Glutamatergic neuron (in vitro differentiated cells): Measurements from ENCODE around the gene TXNDC5. TPM values are rescaled to one million over a fixed set of nuclear protein-coding genes. Genes with fewer than 3 reads are reported as not detected.

ENCODE experiments used
- DNase-seq: peaks from one replicate; pipeline ENCODE4 v3.0.0; 2022
- H3K27ac Mint-ChIP-seq: one replicate; pipeline ENCODE4 v1.8.0; 2020; ENCODE audit warnings: mild to moderate bottlenecking, mixed read lengths, inconsistent platforms; ENCODE audit not compliant: unreplicated experiment
- H3K27me3 Mint-ChIP-seq: one replicate; pipeline ENCODE4 v1.8.0; 2020; ENCODE audit warnings: mild to moderate bottlenecking, moderate library complexity, mixed read lengths, inconsistent platforms; ENCODE audit not compliant: unreplicated experiment
- H3K36me3 Mint-ChIP-seq: one replicate; pipeline ENCODE4 v1.8.0; 2020; ENCODE audit warnings: mild to moderate bottlenecking, mixed read lengths, inconsistent platforms; ENCODE audit not compliant: unreplicated experiment
- H3K4me1 Mint-ChIP-seq: one replicate; pipeline ENCODE4 v1.8.0; 2020; ENCODE audit warnings: mild to moderate bottlenecking, low read depth, mixed read lengths, inconsistent platforms; ENCODE audit not compliant: unreplicated experiment
- H3K4me3 Mint-ChIP-seq: one replicate; pipeline ENCODE4 v1.8.0; 2020; ENCODE audit warnings: mild to moderate bottlenecking, mixed read lengths, inconsistent platforms; ENCODE audit not compliant: unreplicated experiment
- H3K9me3 Mint-ChIP-seq: one replicate; pipeline ENCODE4 v1.8.0; 2020; ENCODE audit warnings: mild to moderate bottlenecking, moderate library complexity, mixed read lengths, inconsistent platforms; ENCODE audit not compliant: unreplicated experiment
- total RNA-seq: library from RNA; stranded (reverse); fragmentation: NEBNext Ultra II Directional; extraction: Animal tissue kit (Norgen Biotek cat#: 25700); gene quantifications from one replicate; pipeline ENCODE4 v1.2.1, GENCODE V29; 2021; ENCODE audit not compliant: unreplicated experiment
- TF ChIP-seq, protein P1 (sequence below): fragments of 200-600 bp; sonication (generic); IDR thresholded peaks from one replicate; pipeline ENCODE4 v1.5.0; 2021; ENCODE audit not compliant: partially characterized antibody, unreplicated experiment

TXNDC5 gene
- total RNA-seq, 1 donor from 2014 or later = 25.3 TPM

- H3K4me3 Mint-ChIP-seq = no peak overlapping the region
- H3K27ac Mint-ChIP-seq = no peak overlapping the region
- no peak for DNase-seq
Observed at GRCh38 chr6:7954477-7955200, 44.1 kb upstream of the TXNDC5 start.

GRCh38 chr6:7953753-7954152 lies 43.2 kb upstream of the TXNDC5 start:
- Mint-ChIP-seq H3K36me3 (no peaks in the 10 kb centered on the region), H3K4me3 (no peak overlapping the region), H3K27ac (no peak overlapping the region), H3K4me1 (no peaks in the 10 kb centered on the region), H3K9me3 (peaks cover 2% of the 10 kb centered on the region), H3K27me3 (no peaks in the 10 kb centered on the region)
- TF ChIP-seq, protein P1, sequence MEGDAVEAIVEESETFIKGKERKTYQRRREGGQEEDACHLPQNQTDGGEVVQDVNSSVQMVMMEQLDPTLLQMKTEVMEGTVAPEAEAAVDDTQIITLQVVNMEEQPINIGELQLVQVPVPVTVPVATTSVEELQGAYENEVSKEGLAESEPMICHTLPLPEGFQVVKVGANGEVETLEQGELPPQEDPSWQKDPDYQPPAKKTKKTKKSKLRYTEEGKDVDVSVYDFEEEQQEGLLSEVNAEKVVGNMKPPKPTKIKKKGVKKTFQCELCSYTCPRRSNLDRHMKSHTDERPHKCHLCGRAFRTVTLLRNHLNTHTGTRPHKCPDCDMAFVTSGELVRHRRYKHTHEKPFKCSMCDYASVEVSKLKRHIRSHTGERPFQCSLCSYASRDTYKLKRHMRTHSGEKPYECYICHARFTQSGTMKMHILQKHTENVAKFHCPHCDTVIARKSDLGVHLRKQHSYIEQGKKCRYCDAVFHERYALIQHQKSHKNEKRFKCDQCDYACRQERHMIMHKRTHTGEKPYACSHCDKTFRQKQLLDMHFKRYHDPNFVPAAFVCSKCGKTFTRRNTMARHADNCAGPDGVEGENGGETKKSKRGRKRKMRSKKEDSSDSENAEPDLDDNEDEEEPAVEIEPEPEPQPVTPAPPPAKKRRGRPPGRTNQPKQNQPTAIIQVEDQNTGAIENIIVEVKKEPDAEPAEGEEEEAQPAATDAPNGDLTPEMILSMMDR = no peak
- no peak for DNase-seq

More at GRCh38 chr6:7954477-7955200, 44.1 kb upstream of the TXNDC5 start:
- no peaks in the 10 kb centered on the region for H3K36me3 Mint-ChIP-seq
- no peaks in the 10 kb centered on the region for H3K4me1 Mint-ChIP-seq
- H3K27me3 Mint-ChIP-seq = no peaks in the 10 kb centered on the region
- TF ChIP-seq, protein P1 = no peak
- no peaks in the 10 kb centered on the region for H3K9me3 Mint-ChIP-seq

GRCh38 chr6:7939864-7940228 lies 29.3 kb upstream of the TXNDC5 start:
- H3K27me3 Mint-ChIP-seq = no peaks in the 10 kb centered on the region
- TF ChIP-seq, protein P1 = no peak
- DNase-seq = no peak
- no peaks in the 10 kb centered on the region for H3K36me3 Mint-ChIP-seq
- H3K4me3 Mint-ChIP-seq = no peak overlapping the region
- H3K4me1 Mint-ChIP-seq = no peaks in the 10 kb centered on the region
- H3K27ac Mint-ChIP-seq = no peak overlapping the region
- H3K9me3 Mint-ChIP-seq = no peaks in the 10 kb centered on the region

DNA sequence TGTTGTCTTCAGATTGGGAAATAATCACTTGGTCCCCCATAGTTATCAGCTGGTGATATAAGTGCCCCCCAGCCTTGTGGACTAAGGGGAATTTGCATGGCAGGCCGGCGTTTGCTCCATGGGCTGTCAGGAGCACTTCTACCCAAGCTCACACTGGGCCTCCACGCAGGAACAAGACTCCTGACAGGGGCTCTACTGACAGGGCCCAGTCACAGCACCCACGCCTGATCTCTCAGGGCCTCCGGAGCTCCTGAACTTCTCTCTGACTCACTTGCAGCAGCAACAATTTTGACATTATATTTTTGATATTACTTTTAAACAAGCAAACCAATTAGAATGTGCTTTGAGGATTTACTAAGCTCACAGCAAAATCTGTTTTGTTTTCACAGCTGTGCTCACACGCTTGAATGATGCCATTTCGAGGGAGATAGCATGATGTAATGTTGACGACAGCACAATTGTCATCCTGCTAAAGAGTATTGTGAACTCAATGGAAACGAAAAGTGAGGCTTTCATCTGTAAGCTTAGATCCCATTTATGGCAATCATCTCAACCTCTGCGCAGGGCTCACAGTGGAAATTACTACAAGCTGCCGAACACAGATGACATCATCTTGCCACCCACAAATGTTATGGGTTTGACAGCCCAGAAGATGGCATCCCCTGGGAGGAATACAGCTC lies 28.7 kb upstream of the TXNDC5 start:
- Mint-ChIP-seq H3K4me3 (no peak overlapping the region), H3K27ac (no peak overlapping the region), H3K9me3 (no peaks in the 10 kb centered on the region), H3K4me1 (no peaks in the 10 kb centered on the region), H3K27me3 (no peaks in the 10 kb centered on the region), H3K36me3 (no peaks in the 10 kb centered on the region)
- TF ChIP-seq, protein P1 = no peak
- no peak for DNase-seq

DNA sequence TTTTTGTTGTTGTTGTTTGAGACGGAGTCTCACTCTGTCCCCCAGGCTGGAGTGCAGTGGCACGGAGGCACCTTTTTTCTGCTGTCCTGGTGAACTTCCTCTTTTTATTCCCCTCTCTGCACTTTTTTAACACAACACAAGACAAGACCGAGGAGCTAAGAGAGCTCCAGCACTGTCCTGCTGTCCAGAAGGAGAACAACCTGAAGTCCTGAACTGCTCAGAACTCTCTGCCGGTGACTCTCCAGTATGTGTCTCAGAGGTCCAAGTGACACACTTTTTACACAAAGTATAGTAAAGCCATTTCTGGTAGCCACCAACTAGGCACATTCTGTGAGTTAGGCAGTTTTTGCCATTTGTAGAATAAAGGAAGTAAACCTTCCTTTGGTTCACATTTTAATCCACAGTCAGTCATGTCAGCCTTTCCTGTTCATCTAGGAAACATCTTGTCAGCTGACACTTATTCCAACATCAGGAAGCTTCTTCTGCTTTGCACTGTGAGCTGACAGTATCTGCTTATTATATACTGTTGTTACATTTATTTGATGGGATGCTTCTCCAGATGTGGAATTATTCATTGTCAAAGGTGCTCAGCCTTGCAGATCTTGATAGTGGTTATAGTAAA lies 28.1 kb upstream of the TXNDC5 start:
- Mint-ChIP-seq H3K36me3 (no peaks in the 10 kb centered on the region), H3K27ac (no peak overlapping the region), H3K27me3 (no peaks in the 10 kb centered on the region), H3K4me1 (no peaks in the 10 kb centered on the region), H3K4me3 (no peak overlapping the region), H3K9me3 (no peaks in the 10 kb centered on the region)
- no peak for DNase-seq
- TF ChIP-seq, protein P1 = no peak
